ENCODE data around the gene FAM234B. TPM values are rescaled to one million over a fixed set of nuclear protein-coding genes. Genes with fewer than 3 reads are reported as not detected.
A peak's percentile ranks its signal among the peaks of the same experiment; 100 is the strongest.
"Not testable (repeated sequence)": the region's sequence is repeated elsewhere in the genome, so short reads cannot be mapped to it uniquely, and the experiment has no call there.

The FAM234B gene
- total RNA-seq, 4 donors from 2014 or later, result 4.7 to 6.5 (median 5.5) TPM

DNA sequence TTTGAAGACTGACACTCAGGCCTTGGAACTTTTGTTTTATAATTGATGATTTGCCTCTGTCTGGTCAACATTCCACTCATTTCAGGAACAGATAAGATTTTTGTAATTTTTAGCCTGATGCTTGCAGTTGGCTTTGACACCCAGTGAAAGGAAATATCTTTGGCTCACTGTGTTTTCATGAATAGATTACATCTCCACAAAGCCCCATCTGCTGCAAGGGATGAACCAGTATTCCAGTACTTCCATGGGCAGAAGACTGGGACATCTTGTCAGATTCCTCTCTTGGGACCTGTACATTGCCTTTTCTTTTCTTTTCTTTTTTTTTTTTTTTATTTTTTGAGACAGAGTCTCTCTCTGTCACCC, 30.9 kb downstream of the FAM234B start:
- no peak for ATAC-seq
- H3K4me1 ChIP-seq, result no peaks in the 10 kb centered on the region
- peaks cover 0 to 72% of the 10 kb centered on the region in 2 donors for H3K36me3 ChIP-seq
- no peak overlapping the region for H3K4me3 ChIP-seq
- H3K27ac ChIP-seq, result no peak overlapping the region
- no peaks in the 10 kb centered on the region for H3K27me3 ChIP-seq
- no peaks in the 10 kb centered on the region for H3K9me3 ChIP-seq
- TF ChIP-seq, protein P1, sequence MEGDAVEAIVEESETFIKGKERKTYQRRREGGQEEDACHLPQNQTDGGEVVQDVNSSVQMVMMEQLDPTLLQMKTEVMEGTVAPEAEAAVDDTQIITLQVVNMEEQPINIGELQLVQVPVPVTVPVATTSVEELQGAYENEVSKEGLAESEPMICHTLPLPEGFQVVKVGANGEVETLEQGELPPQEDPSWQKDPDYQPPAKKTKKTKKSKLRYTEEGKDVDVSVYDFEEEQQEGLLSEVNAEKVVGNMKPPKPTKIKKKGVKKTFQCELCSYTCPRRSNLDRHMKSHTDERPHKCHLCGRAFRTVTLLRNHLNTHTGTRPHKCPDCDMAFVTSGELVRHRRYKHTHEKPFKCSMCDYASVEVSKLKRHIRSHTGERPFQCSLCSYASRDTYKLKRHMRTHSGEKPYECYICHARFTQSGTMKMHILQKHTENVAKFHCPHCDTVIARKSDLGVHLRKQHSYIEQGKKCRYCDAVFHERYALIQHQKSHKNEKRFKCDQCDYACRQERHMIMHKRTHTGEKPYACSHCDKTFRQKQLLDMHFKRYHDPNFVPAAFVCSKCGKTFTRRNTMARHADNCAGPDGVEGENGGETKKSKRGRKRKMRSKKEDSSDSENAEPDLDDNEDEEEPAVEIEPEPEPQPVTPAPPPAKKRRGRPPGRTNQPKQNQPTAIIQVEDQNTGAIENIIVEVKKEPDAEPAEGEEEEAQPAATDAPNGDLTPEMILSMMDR (IDR thresholded peaks at IDR 0.05), result no peak
- TF ChIP-seq EP300 (IDR thresholded peaks at IDR 0.05), result no peak
- no peak for TF ChIP-seq POLR2A (IDR thresholded peaks at IDR 0.05)
- no peak for TF ChIP-seq POLR2AphosphoS5 (IDR thresholded peaks at IDR 0.05)

DNA sequence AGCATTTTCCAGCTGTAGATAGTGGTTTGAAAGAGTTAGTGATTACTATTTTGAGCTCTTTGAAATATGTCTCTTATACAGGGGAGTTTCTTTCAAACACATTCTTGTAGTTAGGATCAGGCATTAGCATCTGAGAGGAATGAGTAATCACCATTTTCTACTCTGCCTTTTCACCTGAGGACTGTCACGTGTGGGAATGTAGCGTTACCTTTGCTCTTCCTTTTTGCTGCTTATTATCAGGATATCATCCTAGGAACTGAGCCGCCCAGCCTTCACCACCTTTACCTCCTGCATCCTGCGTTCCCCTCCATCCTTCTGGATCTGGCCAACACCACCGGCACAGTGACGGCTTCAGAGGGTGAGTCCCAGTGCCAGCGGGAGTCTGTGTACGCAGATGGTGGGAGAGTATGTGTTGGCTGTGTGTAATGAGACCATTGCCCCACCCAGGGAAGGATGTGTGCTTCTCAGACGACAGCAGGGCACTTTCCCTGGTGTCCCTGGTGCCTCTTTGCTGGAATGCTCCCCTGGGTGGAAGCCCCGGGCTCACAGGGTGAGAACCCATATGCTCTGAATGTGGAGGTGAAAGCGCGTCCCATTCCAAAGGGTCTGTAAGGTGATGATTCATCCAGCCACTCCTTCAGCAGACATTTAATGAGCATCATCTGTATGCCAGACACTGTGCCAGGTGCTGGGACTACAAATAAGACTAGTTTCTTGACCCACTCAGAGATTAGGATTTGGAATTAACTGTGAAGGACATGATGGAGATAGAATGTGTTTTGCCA, 31.8 kb downstream of the FAM234B start:
- H3K9me3 ChIP-seq, result no peaks in the 10 kb centered on the region
- peaks cover 0 to 72% of the 10 kb centered on the region in 2 donors for H3K36me3 ChIP-seq
- no peak for ATAC-seq
- WGBS, 2 donors (ENCODE audit: low coverage in 1 of 2), result 89 to 98% methylated on average over 5 of the region's 12 CpGs
- no peak overlapping the region for H3K4me3 ChIP-seq
- no peaks in the 10 kb centered on the region for H3K4me1 ChIP-seq
- no peak overlapping the region for H3K27ac ChIP-seq
- TF ChIP-seq EP300 (IDR thresholded peaks at IDR 0.05), result no peak
- no peak for TF ChIP-seq POLR2AphosphoS5 (IDR thresholded peaks at IDR 0.05)
- TF ChIP-seq, protein P1 (IDR thresholded peaks at IDR 0.05), result no peak
- no peak for TF ChIP-seq POLR2A (IDR thresholded peaks at IDR 0.05)
- no peaks in the 10 kb centered on the region for H3K27me3 ChIP-seq

GRCh38 chr12:13079440-13079906, 35.3 kb downstream of the FAM234B start:
- H3K9me3 ChIP-seq, result no peaks in the 10 kb centered on the region
- 75 to 100% methylated on average over 2 to 6 of the region's 8 CpGs for WGBS, 2 donors (ENCODE audit: low coverage in 1 of 2)
- no peak overlapping the region for H3K27ac ChIP-seq

DNA sequence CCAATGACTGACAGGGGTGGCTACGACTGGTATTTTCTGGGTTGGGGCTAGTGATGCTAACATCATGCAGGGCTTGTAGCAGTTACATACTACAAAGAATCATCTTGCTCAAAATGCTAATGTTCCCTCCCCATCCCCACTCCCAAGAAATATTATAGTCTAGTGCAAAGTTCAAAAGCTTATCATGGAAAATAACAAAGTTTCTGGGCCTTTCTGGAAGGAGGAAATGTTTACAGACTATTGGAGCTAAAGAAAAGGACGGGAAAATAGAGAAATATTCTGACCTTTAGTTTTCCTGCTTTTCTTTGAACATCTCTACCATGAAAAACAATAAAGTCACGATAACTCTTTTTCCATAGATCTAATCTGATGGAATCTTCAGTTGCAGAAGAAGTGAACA, 36.1 kb downstream of the FAM234B start:
- H3K36me3 ChIP-seq, result peaks cover 0 to 66% of the 10 kb centered on the region in 2 donors
- no peaks in the 10 kb centered on the region for H3K27me3 ChIP-seq
- H3K4me3 ChIP-seq, result no peak overlapping the region
- no peak for ATAC-seq
- WGBS, 2 donors (ENCODE audit: low coverage in 1 of 2), result 87 to 94% methylated on average over 2 to 3 of the region's 3 CpGs
- TF ChIP-seq POLR2AphosphoS5 (IDR thresholded peaks at IDR 0.05), result no peak
- TF ChIP-seq, protein P1 (IDR thresholded peaks at IDR 0.05), result no peak
- no peaks in the 10 kb centered on the region for H3K9me3 ChIP-seq
- no peak overlapping the region for H3K27ac ChIP-seq
- H3K4me1 ChIP-seq, result no peaks in the 10 kb centered on the region

More at GRCh38 chr12:13079440-13079906, 35.3 kb downstream of the FAM234B start:
- no peaks in the 10 kb centered on the region for H3K27me3 ChIP-seq
- no peak overlapping the region for H3K4me3 ChIP-seq
- H3K4me1 ChIP-seq, result no peaks in the 10 kb centered on the region
- TF ChIP-seq EP300 (IDR thresholded peaks at IDR 0.05), result no peak
- no peak for TF ChIP-seq POLR2AphosphoS5 (IDR thresholded peaks at IDR 0.05)
- TF ChIP-seq, protein P1 (IDR thresholded peaks at IDR 0.05), result no peak
- no peak for TF ChIP-seq POLR2A (IDR thresholded peaks at IDR 0.05)
- peak; percentile 65 for ATAC-seq
- H3K36me3 ChIP-seq, result peaks cover 0 to 68% of the 10 kb centered on the region in 2 donors

DNA sequence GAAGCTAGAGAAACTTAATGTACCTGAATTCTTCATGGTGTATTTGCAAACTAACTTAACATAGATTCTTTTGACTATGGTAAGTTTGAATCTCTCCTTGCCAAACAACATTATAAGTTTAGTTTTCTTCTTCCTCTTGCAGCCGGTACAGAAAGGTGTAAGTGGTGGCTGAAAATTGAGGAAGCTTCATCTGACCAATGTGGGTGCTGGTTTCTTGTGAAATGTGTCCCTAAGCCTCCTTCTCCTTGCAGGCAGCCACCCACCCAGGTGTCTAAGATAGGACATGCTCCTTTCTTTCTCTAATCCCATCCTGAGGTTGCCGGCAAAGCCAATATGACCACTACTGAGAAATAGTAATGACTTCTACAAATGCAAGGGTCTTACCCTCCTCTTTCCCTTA, 38.7 kb downstream of the FAM234B start:
- TF ChIP-seq EP300 (IDR thresholded peaks at IDR 0.05), result no peak
- TF ChIP-seq, protein P1 (IDR thresholded peaks at IDR 0.05), result no peak
- TF ChIP-seq POLR2A (IDR thresholded peaks at IDR 0.05), result no peak
- no peak for TF ChIP-seq POLR2AphosphoS5 (IDR thresholded peaks at IDR 0.05)
- Histone ChIP-seq H3K4me3 (no peak overlapping the region), H3K27me3 (no peaks in the 10 kb centered on the region), H3K4me1 (no peaks in the 10 kb centered on the region), H3K27ac (no peak overlapping the region), H3K9me3 (no peaks in the 10 kb centered on the region), H3K36me3 (peaks cover 0 to 53% of the 10 kb centered on the region in 2 donors)
- 74 to 95% methylated on average over 2 of the region's 2 CpGs for WGBS, 2 donors (ENCODE audit: low coverage in 1 of 2)
- no peak for ATAC-seq

DNA sequence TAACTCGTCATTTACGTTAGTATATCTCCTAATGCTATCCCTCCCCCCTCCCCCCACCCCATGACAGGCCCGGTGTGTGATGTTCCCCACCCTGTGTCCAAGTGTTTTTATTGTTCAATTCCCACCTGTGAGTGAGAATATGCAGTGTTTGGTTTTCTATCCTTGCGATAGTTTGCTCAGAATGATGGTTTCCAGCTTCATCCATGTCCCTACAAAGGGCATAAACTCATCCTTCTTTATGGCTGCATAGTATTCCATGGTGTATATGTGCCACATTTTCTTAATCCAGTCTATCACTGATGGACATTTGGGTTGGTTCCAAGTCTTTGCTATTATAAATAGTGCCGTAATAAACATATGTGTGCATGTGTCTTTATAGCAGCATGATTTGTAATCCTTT, 39.5 kb downstream of the FAM234B start:
- H3K27me3 ChIP-seq, H3K27ac ChIP-seq, ATAC-seq, H3K4me3 ChIP-seq, H3K9me3 ChIP-seq, H3K4me1 ChIP-seq: not testable (repeated sequence)
- 90 to 92% methylated on average over 1 to 2 of the region's 5 CpGs for WGBS, 2 donors (ENCODE audit: low coverage in 1 of 2)
- peaks cover 0 to 53% of the 10 kb centered on the region in 2 donors for H3K36me3 ChIP-seq

Measured in gastroesophageal sphincter (tissue), 4 donors.